HG03442 (cell line): Measurements from ENCODE around the gene ZGPAT.

Source experiments
- ATAC-seq: cut with Tn5 transposase; IDR thresholded peaks from one replicate; pipeline ENCODE4 v1.9.1; 2021; ENCODE audit warnings: mild to moderate bottlenecking, moderate library complexity; ENCODE audit not compliant: unreplicated experiment

The ZGPAT gene

DNA sequence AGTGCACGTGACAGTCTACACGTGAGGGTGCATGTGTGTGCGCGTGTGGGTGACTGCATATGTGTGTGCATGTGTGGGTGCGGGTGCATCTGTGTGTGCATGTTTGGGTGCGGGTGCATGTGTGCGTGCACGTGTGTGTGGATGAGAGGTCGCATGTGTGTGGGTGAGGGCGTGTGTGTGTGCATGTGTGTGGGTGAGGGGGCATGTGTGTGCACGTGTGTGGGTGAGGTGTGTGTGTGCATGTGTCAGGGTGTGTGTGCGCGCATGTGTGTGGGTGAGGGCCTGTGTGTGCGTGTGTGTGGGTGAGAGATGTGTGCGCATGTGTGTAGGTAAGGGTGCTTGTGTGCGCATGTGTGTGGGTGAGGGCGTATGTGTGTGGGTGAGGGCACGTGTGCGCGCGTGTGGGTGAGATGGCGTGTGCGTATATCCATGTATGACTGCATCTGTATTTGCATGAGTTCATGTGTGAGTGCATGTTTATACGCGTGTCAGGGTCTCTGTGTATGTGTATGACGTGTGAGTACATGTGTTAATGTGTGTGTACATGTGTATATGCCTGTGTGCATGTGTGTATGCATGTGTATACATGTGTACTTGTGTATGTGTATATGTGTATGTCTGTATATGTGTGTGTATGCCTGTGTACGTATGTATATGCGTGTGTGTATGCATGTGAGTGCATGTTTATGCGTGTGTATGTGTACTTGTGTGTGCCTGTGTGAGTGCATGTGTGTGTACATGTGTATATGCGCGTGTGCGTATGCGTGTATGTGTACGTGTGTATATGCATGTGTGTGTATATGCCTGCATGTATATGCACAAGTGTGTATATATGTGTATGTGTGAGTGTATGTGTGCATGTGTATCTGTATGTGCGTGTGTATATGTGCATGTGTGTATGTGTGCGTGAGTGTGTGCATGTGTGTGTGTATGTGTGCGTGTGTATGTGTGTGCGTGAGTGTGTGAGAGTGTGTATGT lies 24.6 kb downstream of the ZGPAT start:
- no peak for ATAC-seq

DNA sequence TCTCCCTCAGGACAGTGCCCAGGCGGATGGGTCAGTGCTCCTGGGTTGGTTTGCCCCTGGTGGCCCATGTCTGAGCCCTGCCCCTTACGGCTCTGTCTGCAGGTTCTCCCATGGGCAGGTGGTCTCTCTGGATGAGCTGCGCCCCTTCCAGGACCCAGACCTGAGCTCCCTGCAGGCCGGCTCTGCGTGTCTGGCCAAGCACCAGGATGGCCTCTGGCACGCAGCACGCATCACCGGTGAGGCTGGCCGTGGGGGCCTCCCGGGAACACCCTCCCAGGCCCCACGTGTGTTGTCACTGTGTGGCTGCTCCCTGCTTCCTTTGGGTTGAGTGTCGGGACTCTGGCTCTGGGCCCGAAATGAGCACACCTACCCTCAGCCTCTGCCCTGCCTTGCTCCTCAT lies 25.3 kb downstream of the ZGPAT start:
- no peak for ATAC-seq

DNA sequence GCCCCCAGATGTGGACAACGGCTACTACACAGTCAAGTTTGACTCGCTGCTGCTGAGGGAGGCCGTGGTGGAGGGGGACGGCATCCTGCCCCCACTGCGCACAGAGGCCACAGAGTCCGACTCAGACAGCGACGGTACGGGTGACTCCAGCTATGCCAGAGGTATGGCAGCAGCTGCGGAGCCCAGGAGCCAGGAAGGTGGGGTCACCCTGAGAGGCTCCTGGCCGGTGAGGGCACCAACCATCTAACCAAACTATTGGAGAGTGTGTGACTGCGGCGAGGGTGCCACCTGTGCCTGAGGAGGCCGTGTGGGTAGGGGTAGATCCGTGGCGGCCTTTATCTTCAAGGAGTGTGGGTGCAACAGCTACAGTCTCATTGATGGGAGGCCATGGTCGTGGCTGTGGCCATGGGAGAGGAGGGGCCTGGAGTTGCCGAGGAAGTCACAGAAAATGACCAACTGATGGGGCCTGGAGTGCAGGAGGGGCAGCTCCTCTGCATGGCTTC lies 25.8 kb downstream of the ZGPAT start:
- no peak for ATAC-seq

DNA sequence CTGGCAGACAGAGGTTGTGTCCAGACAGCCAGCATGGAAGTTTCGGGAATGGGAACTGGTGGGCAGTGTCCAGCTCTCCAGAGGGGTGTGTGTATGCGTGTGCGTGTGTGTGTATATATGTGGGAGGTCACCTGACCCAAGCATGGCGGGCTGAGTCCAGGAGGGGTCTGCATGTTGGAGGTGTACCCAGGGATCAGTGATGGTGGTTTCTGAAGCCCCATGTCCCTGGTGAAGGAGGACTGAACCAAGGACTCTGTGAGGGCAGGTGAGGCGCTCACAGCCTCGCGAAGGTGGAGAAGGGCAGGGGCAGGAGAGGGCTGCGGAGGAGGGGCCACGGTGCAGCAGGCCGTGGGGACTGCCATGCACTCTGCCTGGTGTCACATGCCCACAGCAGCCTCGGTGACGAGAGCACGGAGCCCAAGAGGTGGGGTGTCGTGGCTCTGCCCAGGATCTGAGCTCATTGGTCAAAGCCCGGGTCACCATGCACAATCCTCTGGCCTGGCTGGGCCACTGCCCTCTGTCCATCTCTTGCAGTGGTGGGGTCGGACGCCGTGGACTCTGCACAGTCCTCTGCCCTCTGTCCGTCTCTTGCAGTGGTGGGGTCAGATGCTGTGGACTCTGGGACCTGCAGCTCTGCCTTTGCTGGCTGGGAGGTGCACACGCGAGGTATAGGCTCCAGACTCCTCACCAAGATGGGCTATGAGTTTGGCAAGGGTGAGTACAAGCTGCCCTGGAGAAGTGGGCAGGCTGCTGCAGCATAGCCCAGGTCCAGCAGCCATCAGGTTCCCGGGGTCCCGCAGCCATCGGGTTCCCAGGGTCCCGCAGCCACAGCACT lies 26.5 kb downstream of the ZGPAT start:
- no peak for ATAC-seq

DNA sequence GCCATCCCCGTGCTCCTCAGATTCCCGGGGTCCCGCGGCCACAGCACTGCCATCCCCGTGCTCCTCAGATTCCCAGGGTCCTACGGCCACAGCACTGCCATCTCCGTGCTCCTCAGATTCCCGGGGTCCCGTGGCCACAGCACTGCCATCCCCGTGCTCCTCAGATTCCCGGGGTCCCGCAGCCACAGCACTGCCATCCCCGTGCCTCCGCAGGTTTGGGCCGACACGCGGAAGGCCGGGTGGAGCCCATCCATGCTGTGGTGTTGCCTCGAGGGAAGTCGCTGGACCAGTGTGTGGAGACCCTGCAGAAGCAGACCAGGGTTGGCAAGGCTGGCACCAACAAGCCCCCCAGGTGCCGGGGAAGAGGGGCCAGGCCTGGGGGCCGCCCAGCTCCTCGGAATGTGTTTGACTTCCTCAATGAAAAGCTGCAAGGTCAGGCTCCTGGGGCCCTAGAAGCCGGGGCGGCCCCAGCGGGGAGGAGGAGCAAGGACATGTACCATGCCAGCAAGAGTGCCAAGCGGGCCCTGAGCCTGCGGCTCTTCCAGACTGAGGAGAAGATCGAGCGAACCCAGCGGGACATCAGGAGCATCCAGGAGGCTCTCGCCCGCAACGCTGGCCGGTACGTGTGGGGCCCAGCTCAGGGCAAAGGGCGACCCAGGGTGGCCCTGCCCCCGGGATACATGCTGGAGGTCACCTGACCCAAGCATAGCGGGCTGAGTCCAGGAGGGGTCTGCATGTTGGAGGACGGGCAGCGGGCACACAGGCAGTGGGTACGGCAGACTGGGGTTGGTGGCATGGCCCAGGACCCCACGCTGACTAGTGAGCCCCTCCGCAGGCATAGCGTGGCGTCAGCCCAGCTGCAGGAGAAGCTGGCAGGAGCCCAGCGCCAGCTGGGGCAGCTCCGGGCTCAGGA lies 27.4 kb downstream of the ZGPAT start:
- ATAC-seq, result no peak

DNA sequence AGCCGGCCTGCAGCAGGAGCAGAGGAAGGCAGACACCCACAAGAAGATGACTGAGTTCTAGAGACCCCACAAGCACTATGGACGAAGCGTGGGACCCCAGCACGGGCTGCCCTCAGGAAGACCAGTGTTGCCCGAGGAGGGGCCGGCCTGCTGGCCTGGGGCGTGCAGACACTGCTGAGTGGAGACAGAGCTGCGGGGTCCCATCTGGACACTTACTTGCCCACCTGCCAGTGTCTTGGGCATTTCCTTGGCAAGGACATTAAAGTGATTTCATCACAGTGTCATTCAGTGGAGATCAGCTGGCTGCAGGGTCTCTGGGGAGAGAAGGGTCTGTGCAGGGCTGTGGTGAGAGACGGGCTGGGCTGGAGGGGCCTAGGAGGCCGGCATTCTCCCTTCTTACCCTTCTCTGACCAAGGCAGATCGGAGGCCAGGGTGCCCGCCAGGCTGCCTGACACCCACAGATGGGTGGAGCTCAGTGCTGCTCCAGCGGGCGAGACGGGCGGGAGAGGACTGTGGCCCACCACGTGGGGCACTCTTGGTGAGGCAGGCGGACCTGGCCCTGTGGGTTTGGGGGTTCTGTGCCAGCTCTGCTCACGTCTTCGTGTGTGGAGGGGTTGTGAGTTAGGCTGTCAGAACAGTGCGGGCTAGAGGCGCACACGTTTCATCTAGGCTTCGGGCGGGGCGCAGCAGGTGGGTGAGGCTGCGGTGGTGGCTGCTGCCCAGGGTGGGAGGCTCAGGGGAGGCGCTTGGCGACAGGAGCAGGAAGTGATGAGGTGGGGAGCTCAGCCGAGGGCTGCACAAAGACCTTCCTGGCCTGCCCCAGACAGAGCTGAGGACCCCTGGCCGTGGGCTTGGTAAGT lies 28.2 kb downstream of the ZGPAT start, which contains the start of gene LIME1:
TSS of gene LIME1 (plus strand) at position 806 of the 860 bp plus-strand sequence. CDS start 886 bp downstream, outside the sequence.
- no peak for ATAC-seq

DNA sequence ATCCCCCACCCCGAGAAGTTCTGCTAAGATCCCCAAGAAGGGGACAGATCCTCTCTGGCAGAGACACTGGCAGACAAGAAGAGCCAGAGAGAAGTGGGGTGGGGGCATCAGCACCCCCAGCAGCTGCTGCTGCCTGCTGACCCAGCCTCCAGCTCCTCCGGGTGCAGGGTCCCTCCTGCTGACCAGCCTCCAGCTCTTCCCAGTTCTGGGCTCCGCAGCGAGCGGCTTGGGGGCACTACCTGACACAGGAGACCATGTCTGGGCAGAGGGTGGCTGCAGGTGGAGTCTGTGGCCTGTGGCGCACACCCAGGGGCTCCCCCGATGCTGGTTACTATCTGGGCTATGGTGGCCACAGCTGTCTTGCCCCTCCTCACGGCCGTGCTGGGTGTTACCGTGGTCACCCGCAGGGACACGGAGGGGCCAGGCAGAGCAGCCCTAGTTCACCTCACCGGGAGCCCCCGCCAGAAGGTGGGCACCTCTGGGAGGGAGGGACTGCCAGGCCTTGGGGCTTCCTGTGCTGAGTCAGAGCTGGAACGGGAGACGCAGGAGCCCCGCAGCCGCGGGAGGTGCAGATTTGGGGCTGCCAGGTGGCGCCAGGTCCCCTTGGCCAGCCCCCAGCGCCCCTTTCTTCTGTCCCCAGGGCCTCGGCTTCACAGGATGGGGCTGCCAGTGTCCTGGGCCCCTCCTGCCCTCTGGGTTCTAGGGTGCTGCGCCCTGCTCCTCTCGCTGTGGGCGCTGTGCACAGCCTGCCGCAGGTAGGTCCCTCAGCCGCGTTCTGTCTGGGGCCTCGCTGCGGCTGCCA lies 29.3 kb downstream of the ZGPAT start:
- ATAC-seq, result no peak

DNA sequence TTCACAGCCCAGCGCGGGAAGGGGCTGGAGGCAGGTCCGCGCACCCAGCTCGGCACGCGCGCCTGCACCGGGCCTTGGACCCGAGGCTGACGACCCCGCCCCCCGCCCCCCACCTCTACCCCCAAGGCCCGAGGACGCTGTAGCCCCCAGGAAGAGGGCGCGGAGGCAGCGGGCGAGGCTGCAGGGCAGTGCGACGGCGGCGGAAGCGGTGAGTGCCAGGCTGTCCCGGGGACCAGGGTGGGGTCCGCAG lies 29.8 kb downstream of the ZGPAT start:
- no peak for ATAC-seq

DNA sequence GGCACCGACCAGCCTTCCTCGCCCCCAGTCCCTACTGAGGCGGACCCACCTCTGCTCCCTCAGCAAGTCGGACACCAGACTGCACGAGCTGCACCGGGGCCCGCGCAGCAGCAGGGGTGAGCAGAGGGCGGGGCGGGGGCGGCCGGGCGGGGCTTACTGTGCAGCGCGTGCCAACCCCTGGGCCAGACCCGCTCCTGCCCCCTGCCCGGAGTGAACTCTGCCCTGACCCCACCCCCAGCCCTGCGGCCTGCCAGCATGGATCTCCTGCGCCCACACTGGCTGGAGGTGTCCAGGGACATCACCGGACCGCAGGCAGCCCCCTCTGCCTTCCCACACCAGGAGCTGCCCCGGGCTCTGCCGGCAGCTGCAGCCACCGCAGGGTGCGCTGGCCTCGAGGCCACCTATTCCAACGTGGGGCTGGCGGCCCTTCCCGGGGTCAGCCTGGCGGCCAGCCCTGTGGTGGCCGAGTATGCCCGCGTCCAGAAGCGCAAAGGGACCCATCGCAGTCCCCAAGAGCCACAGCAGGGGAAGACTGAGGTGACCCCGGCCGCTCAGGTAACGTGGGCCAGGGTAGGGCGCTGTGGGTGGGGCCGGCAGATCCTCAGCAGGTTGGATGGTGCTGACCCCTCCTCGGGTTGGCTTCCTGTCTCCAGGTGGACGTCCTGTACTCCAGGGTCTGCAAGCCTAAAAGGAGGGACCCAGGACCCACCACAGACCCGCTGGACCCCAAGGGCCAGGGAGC lies 30.3 kb downstream of the ZGPAT start:
- ATAC-seq, result no peak

DNA sequence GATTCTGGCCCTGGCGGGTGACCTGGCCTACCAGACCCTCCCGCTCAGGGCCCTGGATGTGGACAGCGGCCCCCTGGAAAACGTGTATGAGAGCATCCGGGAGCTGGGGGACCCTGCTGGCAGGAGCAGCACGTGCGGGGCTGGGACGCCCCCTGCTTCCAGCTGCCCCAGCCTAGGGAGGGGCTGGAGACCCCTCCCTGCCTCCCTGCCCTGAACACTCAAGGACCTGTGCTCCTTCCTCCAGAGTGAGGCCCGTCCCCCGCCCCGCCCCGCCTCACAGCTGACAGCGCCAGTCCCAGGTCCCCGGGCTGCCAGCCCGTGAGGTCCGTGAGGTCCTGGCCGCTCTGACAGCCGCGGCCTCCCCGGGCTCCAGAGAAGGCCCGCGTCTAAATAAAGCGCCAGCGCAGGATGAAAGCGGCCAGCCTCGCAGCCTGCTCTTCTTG lies 30.9 kb downstream of the ZGPAT start:
- ATAC-seq, result no peak

DNA sequence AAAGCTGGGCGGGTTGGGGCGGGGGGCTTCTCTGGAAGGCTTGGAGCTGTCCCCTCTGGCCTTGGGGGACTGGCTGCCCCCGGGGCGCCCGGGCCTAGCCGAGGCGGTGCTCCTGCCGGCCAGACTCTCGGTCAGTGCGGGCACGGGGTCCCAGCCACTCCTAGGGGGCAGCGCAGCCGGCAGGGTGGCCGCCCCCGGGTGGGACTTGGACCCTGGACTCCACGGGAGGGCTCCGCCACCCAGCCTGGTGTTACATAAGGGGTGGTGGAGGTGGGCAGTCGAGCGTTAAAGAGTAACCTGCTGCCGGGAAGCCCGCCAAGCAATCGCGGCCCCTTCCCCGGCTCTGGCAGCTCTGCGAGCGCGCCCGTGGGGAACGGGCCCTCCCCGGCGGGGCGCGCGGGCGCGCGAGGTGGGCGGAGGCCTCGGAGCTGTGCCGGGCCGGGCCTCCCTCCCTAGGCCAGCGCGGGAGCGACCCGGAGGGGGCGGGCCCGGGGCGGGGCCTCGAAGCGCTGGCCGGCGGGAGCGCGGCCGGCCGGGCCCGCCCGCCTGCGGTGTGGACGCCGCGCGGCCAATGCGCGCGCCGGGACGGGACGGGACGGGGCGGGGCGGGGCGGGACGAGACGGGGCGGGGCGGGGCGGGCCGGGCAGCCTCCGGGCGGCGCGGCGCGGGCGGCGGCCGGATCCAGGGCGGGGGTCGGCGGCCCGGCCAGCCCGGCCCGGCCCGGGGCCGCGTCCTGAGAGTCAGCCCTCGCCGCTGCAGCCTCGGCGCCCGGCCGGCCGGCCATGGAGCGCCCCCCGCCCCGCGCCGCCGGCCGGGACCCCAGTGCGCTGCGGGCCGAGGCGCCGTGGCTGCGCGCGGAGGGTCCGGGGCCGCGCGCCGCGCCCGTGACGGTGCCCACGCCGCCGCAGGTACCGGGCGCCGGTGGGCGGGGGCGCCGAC lies 31.6 kb downstream of the ZGPAT start, which contains the start of gene SLC2A4RG:
TSS of gene SLC2A4RG (plus strand) at position 647 of the 940 bp plus-strand sequence. CDS start at position 784, 137 bp downstream.
- ATAC-seq, result peak; percentile 49

DNA sequence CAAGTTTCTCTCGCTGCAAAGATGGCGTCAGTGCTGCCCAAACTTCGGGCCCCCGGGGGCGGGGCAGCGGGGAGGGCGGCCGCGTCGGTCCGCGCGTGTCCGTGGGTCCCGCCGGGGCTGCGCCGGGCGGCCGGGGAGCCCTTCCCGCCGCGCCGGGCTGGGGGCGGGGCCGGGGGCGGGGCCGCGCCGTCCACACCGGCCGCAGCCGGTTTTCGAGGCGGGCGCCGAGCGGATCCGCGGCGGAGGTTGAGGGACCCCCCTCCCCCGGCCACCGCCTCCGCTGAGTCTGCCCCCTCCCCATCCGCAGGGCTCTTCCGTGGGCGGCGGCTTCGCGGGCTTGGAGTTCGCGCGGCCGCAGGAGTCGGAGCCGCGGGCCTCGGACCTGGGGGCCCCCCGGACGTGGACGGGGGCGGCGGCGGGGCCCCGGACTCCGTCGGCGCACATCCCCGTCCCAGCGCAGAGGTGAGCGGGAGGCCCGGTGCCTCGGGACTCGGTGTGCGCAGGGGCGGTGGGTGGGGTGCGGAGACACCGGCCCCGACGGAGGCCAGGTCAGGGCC lies 32.3 kb downstream of the ZGPAT start:
- peak; percentile 15 for ATAC-seq

DNA sequence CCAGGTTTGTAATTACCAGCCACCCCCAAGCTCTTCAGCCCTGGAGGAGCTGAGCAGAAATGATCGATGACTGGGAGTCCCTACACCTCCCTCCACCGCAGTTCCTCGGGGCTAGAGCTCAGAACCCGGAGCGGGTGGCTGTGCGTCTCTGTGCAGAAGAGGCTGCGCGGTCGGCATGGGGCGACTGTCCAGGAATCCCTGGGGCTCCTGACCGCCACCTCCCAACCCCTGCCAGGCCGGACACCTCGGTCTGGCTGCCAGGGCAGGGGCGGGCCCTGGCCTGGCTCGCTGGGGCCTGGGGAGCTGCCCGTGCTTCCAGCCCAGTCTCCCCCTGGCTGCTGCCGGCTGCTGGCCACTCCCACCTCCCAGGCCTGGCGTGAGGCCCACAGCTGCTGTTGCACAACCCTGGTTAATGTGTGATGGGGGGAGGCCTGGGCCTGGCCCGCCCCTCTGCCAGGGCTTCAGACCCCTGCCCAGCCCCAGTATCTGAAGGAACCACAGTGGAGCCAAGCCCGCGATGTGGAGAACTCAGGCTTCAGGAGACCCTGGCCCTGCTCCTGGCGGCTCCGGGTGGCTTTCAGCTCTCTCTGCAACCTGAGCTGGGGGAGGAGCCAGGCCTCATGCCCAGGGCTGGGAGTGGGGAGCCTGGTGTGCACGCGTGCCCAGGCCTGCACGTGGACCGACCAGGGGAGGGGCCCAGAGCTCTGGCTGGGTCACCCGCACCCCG lies 33.0 kb downstream of the ZGPAT start:
- no peak for ATAC-seq

DNA sequence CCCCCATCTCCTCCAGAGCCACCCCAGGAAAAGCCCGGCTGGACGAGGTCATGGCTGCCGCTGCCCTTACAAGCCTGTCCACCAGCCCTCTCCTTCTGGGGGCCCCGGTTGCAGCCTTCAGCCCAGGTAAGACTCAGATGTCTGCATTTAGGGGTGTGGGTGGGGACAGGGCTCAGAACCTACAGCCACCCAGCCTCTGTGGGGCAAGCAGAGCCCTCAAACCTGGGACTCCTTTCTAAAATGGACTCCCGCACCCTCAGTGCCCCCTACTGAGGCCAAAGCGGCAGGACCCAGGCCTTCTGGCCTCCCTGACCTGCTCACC lies 33.5 kb downstream of the ZGPAT start:
- no peak for ATAC-seq

DNA sequence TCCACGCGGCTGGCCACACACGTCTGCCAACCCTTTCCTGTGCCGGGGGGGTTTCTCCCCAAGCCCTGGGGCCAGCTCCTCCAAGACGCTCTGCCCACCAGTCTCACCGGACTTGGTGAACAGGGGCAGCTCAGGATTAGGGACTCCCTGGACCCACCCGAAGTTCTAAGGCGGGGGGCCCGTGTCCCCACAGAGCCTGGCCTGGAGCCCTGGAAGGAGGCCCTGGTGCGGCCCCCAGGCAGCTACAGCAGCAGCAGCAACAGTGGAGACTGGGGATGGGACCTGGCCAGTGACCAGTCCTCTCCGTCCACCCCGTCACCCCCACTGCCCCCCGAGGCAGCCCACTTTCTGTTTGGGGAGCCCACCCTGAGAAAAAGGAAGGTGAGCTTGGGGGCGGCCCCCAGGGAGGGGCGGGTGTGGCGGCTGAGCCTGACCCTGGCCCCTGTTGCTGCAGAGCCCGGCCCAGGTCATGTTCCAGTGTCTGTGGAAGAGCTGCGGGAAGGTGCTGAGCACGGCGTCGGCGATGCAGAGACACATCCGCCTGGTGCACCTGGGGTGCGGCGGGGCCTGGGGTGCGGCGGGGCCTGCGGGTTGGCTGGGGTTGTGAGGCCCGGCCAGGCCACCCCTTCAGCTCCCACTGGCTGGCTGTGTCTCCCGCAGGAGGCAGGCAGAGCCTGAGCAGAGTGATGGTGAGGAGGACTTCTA lies 34.0 kb downstream of the ZGPAT start:
- no peak for ATAC-seq
